GM15510 (cell line): ENCODE data around the gene POLR3A.

Experiments
- POLR2A ChIP-seq: IDR thresholded peaks from 3 replicates; pipeline ENCODE4 v1.6.1; 2011; ENCODE audit warnings: borderline replicate concordance; ENCODE audit not compliant: insufficient read length; ENCODE audit errors: extremely low read depth

POLR3A gene

DNA sequence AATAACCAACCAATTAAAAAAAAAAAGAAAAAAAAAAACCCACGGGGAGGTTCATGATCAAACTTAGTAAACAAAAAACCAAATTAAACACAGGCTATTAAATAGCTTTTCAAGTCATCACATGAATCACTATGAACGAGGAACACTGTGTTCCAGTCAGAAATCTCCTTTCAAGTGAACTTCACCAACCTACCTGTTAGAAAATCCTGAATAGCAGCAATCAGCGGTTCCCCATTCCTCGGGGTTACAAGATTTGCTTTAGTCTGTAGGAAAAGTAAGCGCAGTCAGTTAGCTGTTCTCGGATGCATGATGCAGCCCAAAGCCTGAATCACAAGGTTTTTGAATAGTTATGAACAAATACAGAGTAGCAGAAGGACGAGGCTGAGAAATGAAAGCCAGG, 19.0 kb downstream of the POLR3A start:
- TF ChIP-seq POLR2A: no peak

GRCh38 chr10:78009662-78010061, 19.7 kb downstream of the POLR3A start:
- TF ChIP-seq POLR2A: no peak

- no peak for TF ChIP-seq POLR2A
Observed at GRCh38 chr10:78007172-78007571, 22.1 kb downstream of the POLR3A start.

- no peak for TF ChIP-seq POLR2A
Observed at GRCh38 chr10:78004215-78005026, 24.9 kb downstream of the POLR3A start.

DNA sequence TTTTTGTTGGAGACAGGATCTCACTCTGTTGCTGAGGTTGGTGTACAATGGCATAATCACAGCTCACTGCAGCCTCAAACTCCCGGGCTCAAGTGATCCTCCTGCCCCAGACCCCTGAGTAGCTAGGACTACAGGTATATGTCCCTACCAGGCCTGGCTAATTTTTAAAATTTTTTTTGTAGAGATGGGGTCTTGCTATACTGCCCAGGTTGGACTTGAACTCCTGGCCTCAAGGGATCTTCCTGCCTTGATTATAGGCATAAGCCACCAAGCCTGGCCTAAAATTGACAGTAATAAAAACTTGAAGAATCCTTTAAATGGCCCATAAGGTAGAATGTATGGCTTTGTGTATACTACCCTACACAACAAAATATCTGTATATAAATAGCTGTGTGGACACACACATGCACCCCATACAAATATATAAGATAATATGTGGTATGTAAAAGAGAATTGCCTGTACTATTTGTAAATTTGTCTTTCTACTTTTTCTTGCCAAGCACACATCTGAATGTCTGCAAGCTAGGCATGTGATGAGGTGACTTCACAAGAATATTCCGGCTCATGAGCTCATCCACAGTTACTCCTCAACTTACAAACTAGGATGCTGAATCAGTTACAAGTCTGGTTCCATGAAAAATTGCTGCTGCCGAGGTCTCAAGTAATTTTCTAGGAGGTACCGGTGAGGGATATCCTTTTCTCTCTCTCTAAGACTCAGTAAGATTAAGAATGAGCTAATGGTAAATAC, 26.6 kb downstream of the POLR3A start:
- no peak for TF ChIP-seq POLR2A

DNA sequence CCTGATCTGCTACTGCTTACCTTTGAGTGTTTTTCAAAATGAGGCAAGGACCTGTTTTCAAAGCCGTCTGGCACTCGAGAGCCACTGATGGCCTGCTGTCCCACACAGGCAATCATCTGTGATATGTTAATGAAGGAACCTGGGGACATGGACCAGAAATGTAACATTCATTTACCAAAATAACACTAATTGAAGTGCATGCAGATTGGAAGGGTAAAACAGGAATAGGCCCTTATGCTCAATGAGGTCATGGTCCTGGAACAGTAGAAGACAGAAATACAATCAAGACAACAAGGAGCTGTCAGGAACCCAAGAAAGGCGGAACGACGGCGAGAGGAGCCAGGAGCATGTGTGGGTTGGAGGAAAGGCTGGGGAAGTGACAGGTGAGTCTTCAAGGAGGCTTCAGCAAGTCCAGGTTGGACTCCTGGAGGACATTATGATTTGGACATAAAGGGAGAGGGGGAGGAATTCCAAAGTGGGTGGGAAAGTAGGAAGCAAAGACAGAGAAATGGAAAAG, 28.3 kb downstream of the POLR3A start:
- TF ChIP-seq POLR2A: no peak

- TF ChIP-seq POLR2A: no peak
Observed at GRCh38 chr10:78000206-78000605, 29.1 kb downstream of the POLR3A start.

GRCh38 chr10:77993620-77994019, 35.7 kb downstream of the POLR3A start:
- no peak for TF ChIP-seq POLR2A

- TF ChIP-seq POLR2A: no peak
Observed at GRCh38 chr10:77989081-77989724, 40.1 kb downstream of the POLR3A start.

DNA sequence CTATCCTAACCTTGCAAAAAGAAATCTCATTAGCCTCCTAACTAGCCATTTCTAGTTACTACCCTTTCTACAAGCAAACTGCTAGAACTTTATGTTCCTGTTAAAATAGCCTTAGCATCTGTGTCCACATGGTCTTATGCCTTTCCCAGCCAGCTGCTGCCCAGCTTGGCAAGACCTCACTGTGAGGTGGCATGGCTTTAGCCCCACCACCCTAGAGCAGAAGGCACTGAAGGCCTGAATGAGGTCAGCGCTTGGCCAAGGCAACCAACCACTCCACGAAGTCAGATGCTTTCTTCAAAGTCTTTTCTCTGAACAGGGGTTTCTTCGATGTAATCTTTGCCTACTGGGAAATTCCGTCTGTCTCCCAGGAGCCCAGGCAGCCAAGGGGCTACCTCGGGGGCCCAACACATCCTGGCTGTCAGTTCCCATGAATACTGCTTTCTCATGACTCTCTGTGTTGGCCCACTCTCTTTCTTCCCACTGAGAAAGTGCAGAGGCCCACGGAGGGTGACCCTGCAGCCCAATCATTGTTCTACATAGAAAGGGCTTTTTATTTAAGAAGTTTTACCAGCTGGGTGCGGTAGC, 41.6 kb downstream of the POLR3A start:
- no peak for TF ChIP-seq POLR2A

GRCh38 chr10:77984986-77985385, 44.3 kb downstream of the POLR3A start:
- TF ChIP-seq POLR2A: no peak

- TF ChIP-seq POLR2A: no peak
Observed at GRCh38 chr10:77983384-77984341, 45.7 kb downstream of the POLR3A start.

- no peak for TF ChIP-seq POLR2A
Observed at GRCh38 chr10:77981281-77981680, 48.0 kb downstream of the POLR3A start.

DNA sequence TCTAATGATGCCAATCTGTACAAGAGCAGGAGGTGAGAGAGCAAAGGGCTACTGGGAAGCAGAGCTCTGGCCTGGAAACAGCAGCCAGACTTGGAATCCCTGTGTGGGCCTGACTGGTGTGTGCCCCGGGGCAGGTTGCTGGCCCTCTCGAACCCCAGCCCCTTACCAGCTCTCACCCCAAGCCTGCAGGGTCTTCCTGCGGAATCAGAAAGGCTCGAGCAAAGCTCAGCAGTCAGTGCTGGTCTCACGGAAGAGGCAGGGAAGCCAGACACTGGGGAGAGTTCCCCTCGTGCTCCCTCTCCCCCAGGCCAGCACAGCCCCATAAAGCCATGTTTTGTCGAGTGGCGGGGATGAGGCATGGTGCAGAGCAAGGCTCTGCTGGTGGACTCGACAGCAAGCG, 50.1 kb downstream of the POLR3A start:
- TF ChIP-seq POLR2A: no peak
